ENCODE results near the gene SAMD14. TPM values are rescaled to one million over a fixed set of nuclear protein-coding genes. Genes with fewer than 3 reads are reported as not detected.
A peak's percentile ranks its signal among the peaks of the same experiment; 100 is the strongest.

Gene SAMD14
- total RNA-seq, 1 donor from 2014 or later, result 21.5 TPM

DNA sequence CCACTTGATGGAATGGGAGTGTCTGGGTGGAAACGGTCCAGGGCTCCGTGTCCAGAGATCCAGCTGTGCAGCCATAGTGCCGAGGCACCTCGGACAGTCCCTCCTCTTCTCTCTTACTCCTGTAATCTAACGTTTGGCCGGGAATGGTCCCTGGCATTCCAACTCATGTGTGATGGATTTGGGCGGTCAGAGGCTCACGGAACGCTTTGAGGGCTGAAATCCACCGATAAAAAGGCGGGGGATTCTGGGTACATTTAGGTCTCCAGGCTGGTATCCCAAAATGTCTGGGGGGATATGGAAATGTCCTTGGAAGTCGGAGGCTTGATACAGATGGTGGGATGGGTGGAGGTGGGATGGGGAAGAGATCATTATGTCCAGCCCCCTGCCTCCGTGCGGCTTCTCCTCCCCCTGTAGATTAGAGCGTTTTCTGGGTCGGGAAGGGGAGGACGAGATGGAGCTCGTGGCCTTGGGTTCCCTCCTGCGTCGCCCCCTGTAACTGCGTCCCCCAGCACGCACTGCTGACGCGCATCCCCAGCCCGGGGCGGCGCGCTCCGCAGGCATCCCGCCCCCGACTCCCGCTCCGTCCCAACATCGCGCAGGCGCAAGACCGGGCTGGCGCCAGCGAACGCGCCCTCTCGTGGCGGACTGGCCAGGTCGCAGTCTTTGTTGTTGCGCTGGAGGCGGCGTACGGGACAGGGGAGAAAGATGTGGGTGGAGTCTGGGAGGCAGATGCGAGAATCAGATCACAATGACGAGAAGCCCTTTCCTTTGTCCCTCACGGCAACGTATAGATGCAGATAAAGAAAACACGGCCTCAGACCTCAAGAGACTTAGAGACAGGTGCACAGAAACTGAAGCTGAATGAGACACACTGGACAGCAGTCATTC lies 31.3 kb upstream of the SAMD14 start:
- H3K27me3 ChIP-seq, result no peaks in the 10 kb centered on the region
- peak; percentile 98 for ATAC-seq
- no peaks in the 10 kb centered on the region for H3K9me3 ChIP-seq
- TF ChIP-seq, protein P1, sequence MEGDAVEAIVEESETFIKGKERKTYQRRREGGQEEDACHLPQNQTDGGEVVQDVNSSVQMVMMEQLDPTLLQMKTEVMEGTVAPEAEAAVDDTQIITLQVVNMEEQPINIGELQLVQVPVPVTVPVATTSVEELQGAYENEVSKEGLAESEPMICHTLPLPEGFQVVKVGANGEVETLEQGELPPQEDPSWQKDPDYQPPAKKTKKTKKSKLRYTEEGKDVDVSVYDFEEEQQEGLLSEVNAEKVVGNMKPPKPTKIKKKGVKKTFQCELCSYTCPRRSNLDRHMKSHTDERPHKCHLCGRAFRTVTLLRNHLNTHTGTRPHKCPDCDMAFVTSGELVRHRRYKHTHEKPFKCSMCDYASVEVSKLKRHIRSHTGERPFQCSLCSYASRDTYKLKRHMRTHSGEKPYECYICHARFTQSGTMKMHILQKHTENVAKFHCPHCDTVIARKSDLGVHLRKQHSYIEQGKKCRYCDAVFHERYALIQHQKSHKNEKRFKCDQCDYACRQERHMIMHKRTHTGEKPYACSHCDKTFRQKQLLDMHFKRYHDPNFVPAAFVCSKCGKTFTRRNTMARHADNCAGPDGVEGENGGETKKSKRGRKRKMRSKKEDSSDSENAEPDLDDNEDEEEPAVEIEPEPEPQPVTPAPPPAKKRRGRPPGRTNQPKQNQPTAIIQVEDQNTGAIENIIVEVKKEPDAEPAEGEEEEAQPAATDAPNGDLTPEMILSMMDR (IDR thresholded peaks at IDR 0.05), result peak; percentile 94
- no peak overlapping the region for H3K27ac ChIP-seq
- H3K4me3 ChIP-seq, result peak overlapping the region; percentile 50
- H3K36me3 ChIP-seq, result no peaks in the 10 kb centered on the region
- intact Hi-C loops (cut with DNase I), result loop anchor here (10.0 kb wide), 1 partner anchor 46 kb away; no protein-coding TSS in a partner anchor
- DNase-seq, result peak; percentile 95
- H3K4me1 ChIP-seq, result peaks cover 11% of the 10 kb centered on the region

DNA sequence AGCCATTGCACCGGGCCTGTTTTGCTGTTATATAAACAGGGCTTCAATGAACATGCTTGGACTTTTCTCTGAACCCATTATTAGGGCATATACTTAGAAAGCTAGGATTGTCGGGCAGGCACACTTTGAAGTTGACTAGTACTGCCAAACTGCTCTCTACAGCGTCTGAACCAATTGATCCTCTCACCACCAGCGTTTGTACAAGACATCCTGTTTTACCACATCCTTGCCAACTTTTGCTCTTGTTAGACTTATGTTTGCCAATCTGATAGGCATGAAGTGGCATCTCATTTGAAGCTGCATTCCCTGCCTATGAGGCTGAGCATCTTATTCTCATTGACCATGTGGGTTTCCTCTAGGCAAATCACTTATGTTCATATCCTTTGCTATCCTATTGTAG lies 27.9 kb upstream of the SAMD14 start:
- intact Hi-C loops (cut with DNase I), result no loop called here
- no peaks in the 10 kb centered on the region for H3K27me3 ChIP-seq
- no peak overlapping the region for H3K4me3 ChIP-seq
- TF ChIP-seq, protein P1 (IDR thresholded peaks at IDR 0.05), result no peak
- H3K9me3 ChIP-seq, result no peaks in the 10 kb centered on the region
- H3K36me3 ChIP-seq, result no peaks in the 10 kb centered on the region
- peaks cover 30% of the 10 kb centered on the region for H3K4me1 ChIP-seq
- H3K27ac ChIP-seq, result no peak overlapping the region
- ATAC-seq (no peak), DNase-seq (no peak)

DNA sequence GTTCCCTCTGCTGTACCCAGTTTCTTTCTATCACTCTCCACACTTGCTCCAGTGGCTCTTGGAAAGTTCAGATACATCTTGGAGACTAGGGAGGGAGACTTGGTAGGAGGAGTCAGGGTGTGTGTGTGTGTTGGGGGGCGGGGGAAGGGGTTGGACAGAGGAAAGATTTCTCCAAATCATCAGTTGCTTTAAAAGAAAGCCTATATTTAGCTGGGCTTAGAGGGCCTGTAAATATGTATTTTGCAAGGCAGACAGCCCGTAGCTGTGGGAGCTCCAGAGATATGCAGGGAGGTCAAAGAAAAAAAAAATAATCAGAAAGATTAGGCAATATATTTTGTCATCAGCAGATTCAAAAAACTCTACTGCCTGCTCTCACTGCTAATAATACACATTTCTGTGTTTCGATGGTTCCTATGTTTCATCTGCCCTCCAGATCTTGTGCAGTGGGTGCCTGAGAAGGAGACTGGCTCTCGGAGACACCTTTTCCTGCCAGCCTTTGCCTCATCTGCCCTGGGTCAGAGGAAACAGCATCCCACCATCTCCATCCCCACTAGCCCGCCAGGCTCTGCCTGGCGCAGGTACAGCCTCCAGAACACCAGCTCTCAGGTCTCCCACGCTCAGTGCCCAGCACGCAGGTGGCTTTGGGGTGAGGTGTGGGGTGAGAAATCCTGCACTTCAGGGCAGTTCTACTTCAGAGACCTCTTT lies 25.3 kb upstream of the SAMD14 start:
- Histone ChIP-seq H3K36me3 (no peaks in the 10 kb centered on the region), H3K4me3 (no peak overlapping the region), H3K27ac (peak overlapping the region; percentile 68), H3K4me1 (peaks cover 27% of the 10 kb centered on the region), H3K9me3 (no peaks in the 10 kb centered on the region), H3K27me3 (no peaks in the 10 kb centered on the region)
- DNase-seq, result no peak
- TF ChIP-seq, protein P1 (IDR thresholded peaks at IDR 0.05), result no peak
- intact Hi-C loops (cut with DNase I), result no loop called here
- no peak for ATAC-seq

DNA sequence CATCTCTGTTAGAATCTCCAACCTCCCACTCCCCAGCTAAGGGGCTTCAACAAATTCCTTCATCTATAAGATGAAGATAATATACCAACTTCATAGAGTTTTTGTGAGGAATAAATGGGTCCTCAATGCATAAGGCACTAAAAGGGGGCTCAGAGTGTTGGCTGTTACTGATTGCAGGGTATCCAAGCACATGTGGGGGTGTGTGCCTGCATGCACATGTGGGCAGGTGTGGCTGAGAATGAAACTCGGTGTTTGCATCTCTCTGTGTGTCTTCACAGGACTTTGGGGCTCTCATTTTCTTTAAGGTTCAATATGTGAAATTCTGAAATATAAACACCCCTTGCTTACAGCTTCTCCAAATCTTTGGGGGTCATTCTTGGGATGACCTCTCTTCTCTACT lies 24.6 kb upstream of the SAMD14 start:
- Histone ChIP-seq H3K9me3 (no peaks in the 10 kb centered on the region), H3K4me1 (peaks cover 27% of the 10 kb centered on the region), H3K27ac (peak overlapping the region; percentile 45), H3K27me3 (no peaks in the 10 kb centered on the region), H3K4me3 (no peak overlapping the region), H3K36me3 (no peaks in the 10 kb centered on the region)
- DNase-seq (no peak), ATAC-seq (no peak)
- intact Hi-C loops (cut with DNase I), result no loop called here
- TF ChIP-seq, protein P1 (IDR thresholded peaks at IDR 0.05), result no peak

DNA sequence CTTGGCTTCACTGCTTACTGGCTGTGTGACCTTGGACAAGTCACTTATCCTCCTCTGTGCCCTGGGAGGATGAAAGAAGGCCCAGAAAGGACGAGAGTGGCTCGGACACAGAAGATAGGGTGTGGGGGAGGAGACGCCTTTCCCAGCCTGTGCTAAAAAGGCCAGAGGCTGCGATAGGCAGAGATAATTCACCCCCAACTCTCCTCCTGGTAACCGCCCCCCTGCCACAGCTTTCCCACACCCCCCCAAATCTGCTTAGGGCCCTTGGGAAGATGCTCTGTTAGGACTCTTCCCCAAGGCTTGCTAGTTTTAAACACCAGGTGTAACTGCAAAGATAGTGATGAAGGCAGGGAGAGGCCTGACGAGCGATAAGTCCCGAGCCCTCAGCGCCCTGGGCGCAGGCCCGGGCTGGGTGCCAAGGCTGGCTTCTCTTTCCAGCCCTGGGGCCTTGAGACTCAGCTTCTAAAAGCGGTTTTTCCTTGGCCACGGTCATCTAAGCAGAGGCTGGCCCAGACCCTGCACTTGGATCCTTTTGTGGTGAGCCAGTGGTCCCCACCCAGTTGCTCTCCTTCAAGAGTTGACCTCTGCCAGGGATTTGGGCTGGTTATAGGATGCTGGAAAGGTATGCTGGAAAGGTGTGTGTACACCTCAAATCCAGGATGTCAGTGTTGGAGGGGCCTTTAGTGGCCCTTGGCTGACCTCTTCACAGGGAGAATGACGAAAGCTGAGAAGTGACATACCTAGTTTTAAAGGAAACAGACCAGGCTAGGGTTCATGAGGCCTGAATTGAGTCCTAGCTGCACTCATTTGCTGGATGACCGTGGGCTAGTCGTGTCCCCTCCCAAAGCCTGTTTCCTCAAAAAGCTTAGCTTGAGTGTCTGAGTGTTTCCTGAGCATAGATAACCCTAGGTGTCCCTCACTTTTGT lies 24.0 kb upstream of the SAMD14 start:
- DNase-seq, result peak; percentile 67
- ATAC-seq, result no peak
- intact Hi-C loops (cut with DNase I), result no loop called here
- TF ChIP-seq, protein P1 (IDR thresholded peaks at IDR 0.05), result no peak
- peaks cover 27% of the 10 kb centered on the region for H3K4me1 ChIP-seq
- no peaks in the 10 kb centered on the region for H3K36me3 ChIP-seq
- H3K27ac ChIP-seq, result peak overlapping the region; percentile 45
- no peaks in the 10 kb centered on the region for H3K9me3 ChIP-seq
- no peak overlapping the region for H3K4me3 ChIP-seq
- no peaks in the 10 kb centered on the region for H3K27me3 ChIP-seq
